ENCODE results near the gene C22orf31.

The C22orf31 gene

GRCh38 chr22:29073618-29074275 is 12.1 kb upstream of the C22orf31 start:
- Mint-ChIP-seq H3K27ac (peak overlapping the region; percentile 51), H3K9me3 (no peaks in the 10 kb centered on the region), H3K4me1 (peaks cover 22 to 33% of the 10 kb centered on the region in 2 donors), H3K4me3 (peak overlapping the region; percentile 77 to 81), H3K27me3 (peaks cover 58 to 79% of the 10 kb centered on the region in 2 donors), H3K36me3 (no peaks in the 10 kb centered on the region)
- ATAC-seq (replicated peaks), result no peak
- no peak for DNase-seq

DNA sequence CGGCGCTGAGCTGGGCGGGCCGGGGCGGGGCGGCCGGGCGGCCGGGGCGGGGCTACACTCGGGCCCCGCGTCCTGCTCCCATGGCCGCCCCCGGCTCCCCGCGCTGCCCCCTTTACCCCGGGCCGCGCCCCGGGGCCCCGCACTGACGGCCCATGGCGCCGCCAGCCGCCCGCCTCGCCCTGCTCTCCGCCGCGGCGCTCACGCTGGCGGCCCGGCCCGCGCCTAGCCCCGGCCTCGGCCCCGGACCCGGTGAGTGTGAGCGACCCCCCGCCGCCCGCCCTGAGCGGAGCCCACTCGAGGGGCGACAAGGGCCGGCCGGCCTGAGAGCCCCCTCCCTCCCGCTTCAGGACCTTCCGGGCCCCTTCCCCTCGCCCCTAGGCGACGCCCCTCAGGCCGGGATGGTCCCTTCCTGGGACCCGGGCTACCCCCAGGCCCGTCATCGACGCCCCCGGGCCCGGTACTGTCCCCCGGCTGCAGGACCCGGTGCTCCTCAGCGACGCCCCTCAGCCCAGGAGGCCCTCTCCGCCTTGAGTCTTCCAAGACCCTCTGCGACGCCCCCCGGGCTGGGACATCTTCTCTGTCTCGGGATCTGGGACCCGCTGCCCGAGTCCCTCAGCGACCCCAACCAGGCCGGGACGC is 11.5 kb upstream of the C22orf31 start, which contains the start of gene KREMEN1:
KREMEN1 (plus strand) TSS at position 57 of the 639 bp plus-strand sequence; CDS start at position 153, 96 bp downstream.
- no peaks in the 10 kb centered on the region for H3K9me3 Mint-ChIP-seq
- peak within 1 kb of the TSS; percentile 51 for H3K27ac Mint-ChIP-seq
- H3K4me3 Mint-ChIP-seq, result peak within 1 kb of the TSS; percentile 79 to 81
- no peak for ATAC-seq (replicated peaks)
- no peaks in the 10 kb centered on the region for H3K36me3 Mint-ChIP-seq
- DNase-seq, result no peak
- peaks cover 22 to 33% of the 10 kb centered on the region in 2 donors for H3K4me1 Mint-ChIP-seq
- peaks cover 56 to 73% of the 10 kb centered on the region in 2 donors for H3K27me3 Mint-ChIP-seq

DNA sequence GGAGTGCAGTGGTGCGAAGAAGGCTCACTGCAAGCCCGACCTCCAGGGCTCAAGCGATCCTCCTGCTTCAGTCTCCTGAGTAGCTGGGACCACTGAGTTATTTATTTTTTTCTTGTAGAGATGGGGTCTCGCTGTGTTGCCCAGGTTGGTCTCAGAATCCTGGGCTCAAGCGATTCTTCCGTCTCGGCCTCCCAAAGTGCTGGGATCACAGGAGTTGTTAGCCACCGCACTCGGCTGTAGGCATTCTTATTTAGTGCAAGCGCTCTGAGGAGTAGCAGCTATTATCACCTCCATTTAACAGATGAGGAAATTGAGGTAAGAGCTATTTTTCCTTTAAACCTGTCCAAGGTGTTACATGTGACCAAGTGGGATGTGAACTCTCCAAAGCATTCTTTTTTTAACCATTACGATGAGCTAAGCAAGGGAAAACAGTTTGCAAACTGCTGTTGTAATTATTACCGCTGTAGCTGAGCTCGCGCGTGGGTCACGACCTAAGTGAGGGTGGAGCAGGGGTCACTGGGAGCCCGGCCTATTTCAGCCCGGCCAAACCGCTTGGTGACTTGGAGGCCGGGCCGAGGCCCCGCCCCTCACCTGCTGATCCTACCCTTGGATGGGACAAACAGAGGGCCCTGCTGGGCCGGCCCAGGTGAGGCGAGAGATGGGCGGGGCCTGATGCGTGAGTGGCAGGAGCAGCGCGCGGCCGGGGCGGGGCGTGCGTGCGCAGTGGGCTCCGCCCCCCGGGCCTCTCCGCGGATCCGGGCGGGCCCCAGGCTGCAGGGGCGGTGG is 10.8 kb upstream of the C22orf31 start:
- Mint-ChIP-seq H3K27me3 (peaks cover 49 to 72% of the 10 kb centered on the region in 2 donors), H3K9me3 (no peaks in the 10 kb centered on the region), H3K36me3 (no peaks in the 10 kb centered on the region), H3K27ac (peak overlapping the region; percentile 5), H3K4me3 (peak overlapping the region; percentile 77 to 79), H3K4me1 (peaks cover 22 to 33% of the 10 kb centered on the region in 2 donors)
- ATAC-seq (replicated peaks) (peak; percentile 93 to 97), DNase-seq (peak; percentile 75)

DNA sequence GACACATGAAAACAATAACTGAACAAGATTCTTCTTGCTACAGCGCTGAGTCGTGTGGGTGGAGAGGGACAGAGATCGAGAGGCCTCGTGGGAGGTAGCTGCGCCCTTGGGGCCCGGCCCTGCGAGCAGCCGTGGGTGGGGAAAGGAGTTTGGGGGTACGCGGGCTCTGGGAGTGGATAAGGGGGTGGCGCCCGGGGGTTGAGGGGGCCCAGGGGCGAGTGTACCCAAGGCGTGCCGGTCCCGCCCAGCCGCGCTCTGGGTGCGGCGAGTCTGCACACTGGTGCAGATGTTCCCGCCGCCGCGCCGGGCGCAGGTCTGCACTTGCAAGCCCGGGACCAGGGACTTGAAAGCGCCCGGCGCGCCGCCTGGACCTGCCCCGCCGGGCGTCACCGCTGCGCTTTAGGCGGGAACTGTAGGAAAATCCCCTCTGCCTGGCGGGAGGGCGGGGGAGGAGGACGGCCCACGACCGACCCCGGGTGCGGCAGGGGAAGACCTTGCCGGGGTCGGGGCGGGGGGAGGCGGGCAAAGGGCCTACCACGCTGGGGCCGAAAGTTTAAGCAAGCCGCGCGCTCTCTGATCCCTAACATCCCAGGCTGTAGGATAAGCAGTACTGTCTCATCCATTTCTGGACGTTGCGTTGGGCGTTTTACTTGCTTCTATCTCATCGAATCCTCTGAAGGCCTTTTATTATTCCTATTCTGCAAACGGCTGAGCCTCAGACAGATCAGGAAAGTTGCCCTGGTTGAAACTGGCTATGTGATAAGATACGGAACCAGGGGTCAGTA is 9.8 kb upstream of the C22orf31 start:
- ATAC-seq (replicated peaks) (peak; percentile 23 to 38), DNase-seq (no peak)
- Mint-ChIP-seq H3K36me3 (no peaks in the 10 kb centered on the region), H3K4me3 (peak overlapping the region; percentile 77 to 79), H3K27ac (no peak overlapping the region), H3K9me3 (no peaks in the 10 kb centered on the region), H3K4me1 (peaks cover 25 to 33% of the 10 kb centered on the region in 2 donors), H3K27me3 (peaks cover 53 to 81% of the 10 kb centered on the region in 2 donors)

GRCh38 chr22:29070490-29070889 is 8.9 kb upstream of the C22orf31 start:
- no peak for ATAC-seq (replicated peaks)

GRCh38 chr22:29069463-29069862 is 7.8 kb upstream of the C22orf31 start:
- Mint-ChIP-seq H3K27me3 (peaks cover 41 to 68% of the 10 kb centered on the region in 2 donors), H3K36me3 (no peaks in the 10 kb centered on the region), H3K4me3 (no peak overlapping the region), H3K4me1 (peaks cover 29 to 40% of the 10 kb centered on the region in 2 donors), H3K27ac (no peak overlapping the region), H3K9me3 (no peaks in the 10 kb centered on the region)
- no peak for ATAC-seq (replicated peaks)
- DNase-seq, result no peak

More at GRCh38 chr22:29070490-29070889, 8.9 kb upstream of the C22orf31 start:
- DNase-seq, result no peak
- no peaks in the 10 kb centered on the region for H3K36me3 Mint-ChIP-seq
- peaks cover 29 to 40% of the 10 kb centered on the region in 2 donors for H3K4me1 Mint-ChIP-seq
- H3K9me3 Mint-ChIP-seq, result no peaks in the 10 kb centered on the region
- H3K4me3 Mint-ChIP-seq, result peak overlapping the region in 1 of 2 donors; percentile 78
- no peak overlapping the region for H3K27ac Mint-ChIP-seq
- peaks cover 47 to 79% of the 10 kb centered on the region in 2 donors for H3K27me3 Mint-ChIP-seq

DNA sequence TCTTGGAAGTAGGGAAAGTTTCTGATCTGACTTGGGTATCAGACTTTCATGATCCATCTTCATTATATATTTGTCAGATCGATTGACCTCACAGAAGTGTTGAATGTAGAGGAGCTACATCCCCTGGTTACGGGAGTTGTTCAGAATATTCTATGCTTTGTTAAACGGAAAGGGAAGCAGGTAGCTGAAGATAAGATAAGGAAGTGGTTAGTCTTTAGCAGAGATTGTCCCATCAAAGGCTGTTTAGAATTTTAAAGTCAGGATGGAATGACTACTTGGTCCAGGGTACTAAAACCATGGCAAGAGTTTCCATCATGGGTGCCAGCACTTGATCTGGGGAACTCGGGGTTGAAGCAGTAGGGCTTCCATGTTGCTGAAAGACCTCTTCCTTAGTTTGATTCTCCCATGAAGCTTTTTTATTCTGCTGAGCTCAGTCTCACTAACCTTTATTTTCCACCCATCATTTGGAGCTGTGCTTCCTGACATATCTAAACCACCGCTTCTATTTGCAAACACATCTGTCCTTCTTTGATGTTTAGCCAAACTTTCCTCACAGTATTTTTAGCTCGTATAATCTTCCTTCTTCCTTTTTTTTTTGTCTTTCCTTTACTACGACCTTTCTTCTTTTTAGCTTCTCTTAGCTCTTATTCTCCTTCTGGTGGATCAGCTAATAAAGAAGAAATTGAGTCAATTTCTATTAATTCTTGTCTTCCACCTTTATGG is 4.0 kb upstream of the C22orf31 start:
- peak in 1 of 2 donors; percentile 27 for ATAC-seq (replicated peaks)
- no peak overlapping the region for H3K4me3 Mint-ChIP-seq
- H3K9me3 Mint-ChIP-seq, result no peaks in the 10 kb centered on the region
- H3K27ac Mint-ChIP-seq, result no peak overlapping the region
- H3K4me1 Mint-ChIP-seq, result peaks cover 6 to 7% of the 10 kb centered on the region in 2 donors
- H3K27me3 Mint-ChIP-seq, result peaks cover 37 to 67% of the 10 kb centered on the region in 2 donors
- H3K36me3 Mint-ChIP-seq, result no peaks in the 10 kb centered on the region
- DNase-seq, result no peak

DNA sequence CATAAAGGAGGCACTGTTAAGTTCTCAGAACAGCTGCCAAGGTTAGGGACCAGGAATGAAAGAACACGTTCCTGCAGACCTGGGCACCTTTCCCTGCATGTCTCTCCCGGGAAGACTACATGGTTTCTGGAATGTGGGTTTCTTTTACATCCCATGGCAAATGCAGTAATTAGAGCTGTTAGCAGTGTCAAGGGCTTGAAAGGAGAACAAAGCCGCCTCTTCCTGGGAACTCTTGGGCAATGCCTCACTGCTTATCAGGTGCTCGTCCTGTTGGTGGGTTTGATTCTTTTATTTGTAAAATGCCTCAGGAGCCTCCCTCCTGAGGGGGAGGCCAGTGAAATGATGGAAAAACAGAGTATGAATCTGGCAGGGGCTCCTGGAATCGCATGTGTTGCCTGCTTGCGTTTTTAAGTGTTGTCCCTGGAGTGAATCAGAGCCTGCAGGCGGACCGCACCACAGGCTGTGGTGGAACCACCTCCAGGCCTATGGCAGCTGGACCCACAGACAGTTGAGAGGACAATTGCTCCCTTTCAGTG is 723 bp upstream of the C22orf31 start:
- Mint-ChIP-seq H3K27me3 (peaks cover 29 to 69% of the 10 kb centered on the region in 2 donors), H3K4me1 (peaks cover 6 to 7% of the 10 kb centered on the region in 2 donors), H3K27ac (no peak overlapping the region), H3K36me3 (no peaks in the 10 kb centered on the region), H3K9me3 (no peaks in the 10 kb centered on the region), H3K4me3 (no peak overlapping the region)
- ATAC-seq (replicated peaks) (no peak), DNase-seq (no peak)

DNA sequence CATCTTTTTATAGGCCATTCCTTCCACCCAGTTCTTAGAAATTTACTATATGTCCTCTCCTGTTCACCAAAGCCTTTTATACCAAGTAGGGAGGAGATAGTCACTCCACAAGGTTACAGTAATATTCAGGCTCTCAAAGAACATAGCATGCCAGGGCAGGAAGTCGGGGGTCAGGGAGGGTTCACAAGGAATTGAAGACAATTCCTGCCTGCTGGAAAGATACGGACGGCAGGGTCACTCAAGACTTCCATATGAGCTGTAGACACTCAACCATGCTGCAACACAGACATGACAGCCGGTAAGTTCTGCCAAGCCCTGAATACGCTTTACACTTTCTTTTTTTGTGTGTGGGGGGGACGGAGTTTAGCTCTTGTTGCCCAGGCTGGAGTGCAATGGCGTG is 700 bp downstream of the C22orf31 start:
- Mint-ChIP-seq H3K36me3 (no peaks in the 10 kb centered on the region), H3K9me3 (no peaks in the 10 kb centered on the region)

GRCh38 chr22:29060251-29060869 is 1.3 kb downstream of the C22orf31 start:
- Mint-ChIP-seq H3K27me3 (peaks cover 24 to 59% of the 10 kb centered on the region in 2 donors), H3K36me3 (no peaks in the 10 kb centered on the region), H3K27ac (no peak overlapping the region), H3K9me3 (no peaks in the 10 kb centered on the region), H3K4me3 (no peak overlapping the region), H3K4me1 (no peaks in the 10 kb centered on the region)
- ATAC-seq (replicated peaks), result no peak
- no peak for DNase-seq

More for the DNA sequence above, 700 bp downstream of the C22orf31 start:
- no peak for ATAC-seq (replicated peaks)
- H3K4me1 Mint-ChIP-seq, result peaks cover 2 to 4% of the 10 kb centered on the region in 2 donors
- DNase-seq, result no peak
- H3K4me3 Mint-ChIP-seq, result no peak overlapping the region
- H3K27me3 Mint-ChIP-seq, result peaks cover 24 to 58% of the 10 kb centered on the region in 2 donors
- no peak overlapping the region for H3K27ac Mint-ChIP-seq

GRCh38 chr22:29056472-29056871 is 5.2 kb downstream of the C22orf31 start:
- DNase-seq, result no peak
- no peaks in the 10 kb centered on the region for H3K36me3 Mint-ChIP-seq
- H3K4me3 Mint-ChIP-seq, result no peak overlapping the region
- no peak for ATAC-seq (replicated peaks)
- H3K27me3 Mint-ChIP-seq, result peaks cover 15 to 53% of the 10 kb centered on the region in 2 donors
- no peak overlapping the region for H3K27ac Mint-ChIP-seq
- H3K4me1 Mint-ChIP-seq, result no peaks in the 10 kb centered on the region
- H3K9me3 Mint-ChIP-seq, result no peaks in the 10 kb centered on the region

DNA sequence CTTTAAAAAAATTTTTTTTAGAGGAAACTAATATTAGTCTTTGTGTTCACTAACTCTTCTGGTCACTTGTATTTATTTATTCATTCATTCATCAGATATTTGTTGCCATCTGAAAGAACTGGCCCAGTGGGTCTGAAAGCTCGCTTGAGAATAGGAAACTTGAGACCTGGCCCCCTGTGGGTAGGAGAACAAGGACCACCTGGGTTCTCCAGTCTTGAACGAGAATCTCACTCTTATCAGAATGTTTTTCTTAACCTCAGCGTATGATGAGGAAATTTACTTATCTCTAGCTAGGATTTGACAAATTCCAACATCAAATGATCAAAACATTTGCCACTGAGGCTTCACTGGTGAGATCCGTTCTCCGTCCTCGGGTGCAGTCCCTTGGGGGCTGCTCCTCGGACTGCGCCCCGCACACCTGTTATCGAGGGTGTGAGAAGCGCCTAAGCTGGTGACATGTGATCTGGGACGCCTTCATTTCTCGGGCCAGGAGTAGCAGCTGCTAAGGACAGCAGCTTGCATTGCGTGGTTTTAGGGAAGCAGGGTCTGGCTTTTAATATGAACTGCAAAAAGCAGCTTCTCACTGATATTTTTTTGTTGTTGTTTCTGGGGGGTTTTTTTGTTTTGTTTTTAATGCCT is 6.3 kb downstream of the C22orf31 start:
- H3K27me3 Mint-ChIP-seq, result peaks cover 6 to 42% of the 10 kb centered on the region in 2 donors
- ATAC-seq (replicated peaks) (no peak), DNase-seq (no peak)
- peaks cover 0 to 4% of the 10 kb centered on the region in 2 donors for H3K36me3 Mint-ChIP-seq
- no peaks in the 10 kb centered on the region for H3K9me3 Mint-ChIP-seq
- H3K27ac Mint-ChIP-seq, result no peak overlapping the region
- H3K4me3 Mint-ChIP-seq, result no peak overlapping the region
- H3K4me1 Mint-ChIP-seq, result no peaks in the 10 kb centered on the region
